Measurements from ENCODE around the gene PCNX2.

PCNX2 gene

DNA sequence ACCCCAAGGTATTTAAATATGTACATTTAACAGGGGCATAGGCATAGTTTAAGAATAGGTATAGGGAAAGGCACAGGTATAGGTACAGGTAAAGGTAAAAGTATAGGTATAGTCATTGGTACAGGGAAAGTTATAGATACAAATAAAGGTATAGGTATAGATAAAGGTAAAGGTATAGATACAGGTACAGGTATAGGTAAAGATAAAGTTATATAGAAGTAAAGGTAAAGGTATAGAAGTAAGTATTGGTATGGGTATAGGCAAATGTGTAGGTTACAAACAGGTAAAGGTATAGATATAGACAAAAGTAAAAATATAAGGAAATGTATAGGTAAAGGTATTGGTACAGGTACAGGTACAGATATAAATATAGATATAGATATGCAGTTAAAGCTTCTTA lies 137.2 kb downstream of the PCNX2 start:
- H3K4me3 ChIP-seq (ENCODE audit: low read depth, low read length): no peak overlapping the region
- TF ChIP-seq, protein P1, sequence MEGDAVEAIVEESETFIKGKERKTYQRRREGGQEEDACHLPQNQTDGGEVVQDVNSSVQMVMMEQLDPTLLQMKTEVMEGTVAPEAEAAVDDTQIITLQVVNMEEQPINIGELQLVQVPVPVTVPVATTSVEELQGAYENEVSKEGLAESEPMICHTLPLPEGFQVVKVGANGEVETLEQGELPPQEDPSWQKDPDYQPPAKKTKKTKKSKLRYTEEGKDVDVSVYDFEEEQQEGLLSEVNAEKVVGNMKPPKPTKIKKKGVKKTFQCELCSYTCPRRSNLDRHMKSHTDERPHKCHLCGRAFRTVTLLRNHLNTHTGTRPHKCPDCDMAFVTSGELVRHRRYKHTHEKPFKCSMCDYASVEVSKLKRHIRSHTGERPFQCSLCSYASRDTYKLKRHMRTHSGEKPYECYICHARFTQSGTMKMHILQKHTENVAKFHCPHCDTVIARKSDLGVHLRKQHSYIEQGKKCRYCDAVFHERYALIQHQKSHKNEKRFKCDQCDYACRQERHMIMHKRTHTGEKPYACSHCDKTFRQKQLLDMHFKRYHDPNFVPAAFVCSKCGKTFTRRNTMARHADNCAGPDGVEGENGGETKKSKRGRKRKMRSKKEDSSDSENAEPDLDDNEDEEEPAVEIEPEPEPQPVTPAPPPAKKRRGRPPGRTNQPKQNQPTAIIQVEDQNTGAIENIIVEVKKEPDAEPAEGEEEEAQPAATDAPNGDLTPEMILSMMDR (IDR thresholded peaks at IDR 0.05; ENCODE audit: low read depth, low read length): no peak

DNA sequence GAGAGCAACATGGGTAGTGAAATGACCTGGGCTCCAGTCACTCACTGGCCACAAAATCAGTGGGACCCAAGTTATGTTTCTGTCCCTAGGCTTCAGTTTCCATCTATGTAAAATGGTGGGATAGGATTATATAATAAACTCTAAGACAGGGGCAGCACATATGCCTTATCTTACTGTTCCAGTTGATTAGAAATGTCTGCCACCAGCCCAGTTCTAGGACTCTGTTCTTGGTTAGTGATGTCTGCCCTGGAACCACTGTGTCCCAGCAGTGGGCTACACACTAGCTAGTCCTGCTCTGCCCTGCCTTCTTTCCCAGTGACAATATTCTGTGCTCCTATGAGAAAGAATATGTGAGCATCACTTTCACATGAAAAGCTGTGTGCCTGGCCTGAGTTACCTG lies 138.3 kb downstream of the PCNX2 start:
- H3K4me3 ChIP-seq (ENCODE audit: low read depth, low read length): no peak overlapping the region
- TF ChIP-seq, protein P1 (IDR thresholded peaks at IDR 0.05; ENCODE audit: low read depth, low read length): no peak

DNA sequence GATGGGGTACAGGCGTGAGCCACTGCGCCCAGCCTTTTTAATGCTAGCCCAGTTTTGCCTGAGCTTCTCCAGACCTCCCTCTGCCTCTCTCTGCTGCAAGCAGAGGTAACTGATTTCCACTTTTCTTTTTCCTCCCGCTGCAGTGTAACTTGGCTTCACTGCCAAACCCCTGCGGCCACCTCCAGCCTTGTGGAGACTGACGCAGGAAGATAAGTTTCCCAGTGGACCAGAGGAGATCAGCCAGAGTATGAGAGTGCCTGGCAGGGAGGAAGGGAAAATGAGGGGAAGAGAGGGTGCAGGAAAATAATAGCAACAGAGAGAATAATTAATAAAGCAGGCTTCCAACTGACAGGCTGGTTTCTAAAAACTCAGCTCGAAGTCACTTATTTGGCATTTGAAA lies 143.7 kb downstream of the PCNX2 start:
- TF ChIP-seq, protein P1 (IDR thresholded peaks at IDR 0.05; ENCODE audit: low read depth, low read length): no peak

DNA sequence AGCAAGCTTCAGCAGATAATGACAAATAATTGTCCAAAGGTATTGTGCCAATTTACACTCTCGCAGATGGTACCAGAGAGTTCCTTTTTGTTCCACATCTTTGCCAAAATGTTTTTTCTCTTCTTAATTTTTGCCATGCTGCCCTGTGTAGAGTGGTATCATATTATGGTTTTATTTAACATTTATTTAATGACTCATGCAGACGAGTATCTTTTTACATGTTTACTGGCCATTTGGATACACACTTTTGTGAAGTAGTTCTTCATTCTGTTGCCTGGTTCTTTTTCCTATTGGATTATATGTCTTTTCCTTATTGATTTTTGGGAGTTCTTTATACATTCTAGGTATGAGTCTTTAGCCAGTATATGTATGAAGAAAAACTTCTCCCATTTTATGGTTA lies 151.1 kb downstream of the PCNX2 start:
- TF ChIP-seq, protein P1 (IDR thresholded peaks at IDR 0.05; ENCODE audit: low read depth, low read length): no peak

More for the DNA sequence above, 143.7 kb downstream of the PCNX2 start:
- no peak overlapping the region for H3K4me3 ChIP-seq (ENCODE audit: low read depth, low read length)

DNA sequence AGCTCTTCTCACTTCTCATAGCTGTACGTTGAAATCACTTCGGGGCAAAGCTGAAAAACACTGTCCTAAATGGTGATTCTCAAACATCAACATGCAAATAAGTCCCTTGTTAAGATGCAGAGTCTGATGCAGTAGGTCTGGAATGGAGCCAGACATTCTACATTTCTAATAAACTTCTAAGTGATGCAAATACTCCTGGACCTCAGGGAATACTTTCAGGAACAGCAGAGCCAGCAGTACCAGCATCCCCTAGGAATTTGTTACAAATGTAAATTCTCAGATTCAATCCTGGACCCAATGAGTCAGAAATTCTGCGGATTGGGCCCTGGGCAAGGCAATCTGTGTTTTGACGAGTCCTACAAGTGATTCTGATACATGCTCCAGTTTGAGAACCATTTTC lies 152.3 kb downstream of the PCNX2 start:
- TF ChIP-seq, protein P1 (IDR thresholded peaks at IDR 0.05; ENCODE audit: low read depth, low read length): no peak
- no peak overlapping the region for H3K4me3 ChIP-seq (ENCODE audit: low read depth, low read length)

More for the DNA sequence above, 151.1 kb downstream of the PCNX2 start:
- H3K4me3 ChIP-seq (ENCODE audit: low read depth, low read length): no peak overlapping the region

DNA sequence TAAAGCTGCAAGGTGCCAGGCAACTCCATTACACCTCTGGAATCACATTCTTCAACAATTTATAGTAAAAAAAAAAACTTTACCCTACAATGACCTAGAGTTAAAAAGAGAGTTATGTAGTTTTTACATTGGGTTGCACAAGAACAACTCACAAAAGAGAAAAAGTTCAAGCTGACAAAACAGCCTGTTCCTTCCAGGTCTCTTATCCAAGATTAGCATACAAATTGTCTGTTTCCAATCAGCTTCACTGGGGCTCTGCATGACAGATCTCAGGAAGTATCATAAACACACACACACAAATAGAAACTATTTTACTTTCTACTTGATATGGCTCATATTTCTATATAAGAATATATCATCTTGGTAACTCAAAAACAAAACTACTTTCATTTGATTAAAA lies 154.6 kb downstream of the PCNX2 start:
- TF ChIP-seq, protein P1 (IDR thresholded peaks at IDR 0.05; ENCODE audit: low read depth, low read length): no peak
- H3K4me3 ChIP-seq (ENCODE audit: low read depth, low read length): no peak overlapping the region

DNA sequence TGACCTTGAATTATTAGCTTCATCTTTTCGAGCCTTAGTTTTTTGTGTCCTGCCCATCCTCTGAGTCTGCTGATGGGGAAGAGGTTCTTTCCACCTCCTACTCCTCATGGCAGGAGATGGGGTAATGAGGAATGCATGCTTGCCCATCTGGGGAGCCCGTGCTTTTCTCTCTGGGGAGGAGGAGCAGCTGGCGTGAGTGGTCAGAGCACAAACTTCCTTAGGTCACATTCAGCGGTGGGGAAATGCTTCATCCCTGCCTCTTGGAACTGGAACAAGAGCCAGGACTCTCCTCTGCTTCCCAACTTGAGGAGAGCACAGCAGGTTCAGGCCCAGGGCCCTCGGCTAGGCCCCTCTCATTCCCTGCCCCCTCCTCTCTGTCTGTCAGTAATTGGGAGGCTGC lies 155.0 kb downstream of the PCNX2 start:
- TF ChIP-seq, protein P1 (IDR thresholded peaks at IDR 0.05; ENCODE audit: low read depth, low read length): no peak
- no peak overlapping the region for H3K4me3 ChIP-seq (ENCODE audit: low read depth, low read length)
